H54 (cell line): ENCODE measurements around the gene TCF7L1.

ENCODE experiments used
- DNase-seq: peaks from one replicate; pipeline ENCODE4 v3.0.0; 2011; ENCODE audit warnings: low spot score, mixed read lengths; ENCODE audit not compliant: insufficient read length
- FAIRE-seq: peaks from 3 replicates; lab custom pipeline; 2011; peaks lifted over from hg19 to GRCh38; lab: Jason Lieb, UNC
- POLR2A ChIP-seq: IDR thresholded peaks from 2 replicates; pipeline ENCODE4 v1.6.1; 2011; ENCODE audit warnings: low read depth, mild to moderate bottlenecking, low read length

Gene TCF7L1

DNA sequence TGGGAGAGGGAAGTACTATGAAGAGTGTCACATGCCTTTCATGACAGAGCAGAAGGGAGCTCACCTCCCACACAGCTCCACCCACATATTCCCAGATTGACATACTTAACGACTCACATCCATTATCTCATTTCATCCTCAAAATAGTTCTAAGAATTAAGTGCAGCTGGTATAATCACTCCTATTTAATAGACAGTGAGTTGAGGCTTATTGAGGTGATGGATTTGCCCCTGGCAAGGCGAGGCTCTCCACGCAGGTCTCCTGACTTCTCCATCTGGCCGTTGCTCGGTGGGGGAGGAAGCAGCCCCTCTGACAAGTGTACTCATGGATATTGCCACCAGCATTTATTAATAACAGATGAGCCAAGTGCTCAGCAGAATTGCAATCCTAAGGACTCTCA lies 113.2 kb downstream of the TCF7L1 start:
- no peak for TF ChIP-seq POLR2A
- DNase-seq (no peak), FAIRE-seq (no peak)

DNA sequence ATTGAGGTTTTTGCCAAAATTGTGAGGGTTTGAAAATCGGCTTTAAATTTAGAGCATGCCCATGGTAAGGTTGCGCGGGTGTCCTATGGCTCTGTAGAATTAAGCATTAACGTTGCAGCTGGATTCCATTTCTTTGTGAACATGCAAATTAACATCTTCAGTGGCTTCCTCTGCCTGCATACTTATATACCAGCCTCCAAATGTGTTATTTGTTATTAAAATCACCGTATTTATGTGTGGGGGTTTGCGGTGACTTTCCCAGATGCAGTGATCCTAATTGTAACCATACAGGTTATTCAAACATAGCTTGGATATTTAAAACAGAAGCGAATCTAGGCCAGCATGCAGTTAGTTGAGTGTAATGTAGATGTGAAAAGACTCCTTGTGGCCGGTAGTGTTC lies 114.4 kb downstream of the TCF7L1 start:
- FAIRE-seq, result no peak
- TF ChIP-seq POLR2A, result no peak
- DNase-seq, result no peak

DNA sequence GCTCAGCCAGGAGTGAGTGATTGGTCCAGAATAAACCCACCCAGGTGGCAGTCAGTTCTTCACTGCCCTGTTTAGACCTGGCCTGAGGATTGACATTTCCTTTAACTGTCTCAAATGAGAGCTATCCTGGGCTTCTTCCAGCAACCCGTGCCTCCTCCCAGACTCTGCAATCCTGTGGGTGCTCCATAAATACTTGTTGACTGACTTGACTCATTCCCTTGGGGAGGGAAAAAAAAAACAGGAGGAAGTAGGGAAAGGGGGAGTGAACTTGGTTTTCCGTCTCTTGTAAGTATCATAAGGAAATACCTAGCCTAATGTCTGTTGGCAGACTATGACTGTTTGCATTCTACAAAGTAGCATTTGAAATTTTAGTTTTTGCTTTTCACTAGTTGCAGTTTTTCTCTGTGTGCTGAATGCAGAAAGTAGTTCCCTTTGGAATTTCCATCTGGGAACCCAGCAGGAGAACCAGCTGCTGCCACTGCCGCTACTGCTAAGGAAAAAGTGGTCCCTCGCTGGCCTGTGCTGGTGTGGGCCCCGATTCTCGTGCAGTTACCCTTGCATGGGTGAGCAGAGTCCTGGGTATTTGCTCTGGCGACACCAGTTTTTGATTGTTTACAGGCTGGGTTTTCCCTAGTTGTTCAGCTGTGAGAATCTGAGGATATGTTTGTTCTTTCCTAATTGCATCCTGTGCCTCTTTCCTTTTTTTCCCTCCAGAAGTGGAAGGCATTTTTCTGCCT lies 115.7 kb downstream of the TCF7L1 start:
- DNase-seq (peak; percentile 64), FAIRE-seq (peak; percentile 60)
- no peak for TF ChIP-seq POLR2A

DNA sequence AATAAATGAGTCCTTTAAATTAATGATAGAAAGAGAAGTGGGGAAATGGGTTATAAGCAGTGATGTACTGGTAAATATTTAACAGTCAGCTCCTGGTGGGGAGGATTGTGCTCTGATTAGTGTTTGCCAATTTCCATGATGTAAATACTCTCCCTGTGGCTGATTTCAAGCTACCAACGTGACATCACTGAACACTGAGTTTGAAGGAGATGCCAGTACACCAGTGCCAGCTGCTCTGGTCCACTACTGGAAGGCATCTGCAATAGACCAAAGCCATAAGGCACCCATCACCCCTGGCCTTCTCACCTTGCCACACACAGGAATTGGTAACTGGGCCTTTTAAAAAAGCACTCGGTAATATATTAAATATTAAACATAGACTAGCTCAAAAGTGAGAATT lies 116.9 kb downstream of the TCF7L1 start:
- FAIRE-seq (no peak), DNase-seq (no peak)
- TF ChIP-seq POLR2A, result no peak

DNA sequence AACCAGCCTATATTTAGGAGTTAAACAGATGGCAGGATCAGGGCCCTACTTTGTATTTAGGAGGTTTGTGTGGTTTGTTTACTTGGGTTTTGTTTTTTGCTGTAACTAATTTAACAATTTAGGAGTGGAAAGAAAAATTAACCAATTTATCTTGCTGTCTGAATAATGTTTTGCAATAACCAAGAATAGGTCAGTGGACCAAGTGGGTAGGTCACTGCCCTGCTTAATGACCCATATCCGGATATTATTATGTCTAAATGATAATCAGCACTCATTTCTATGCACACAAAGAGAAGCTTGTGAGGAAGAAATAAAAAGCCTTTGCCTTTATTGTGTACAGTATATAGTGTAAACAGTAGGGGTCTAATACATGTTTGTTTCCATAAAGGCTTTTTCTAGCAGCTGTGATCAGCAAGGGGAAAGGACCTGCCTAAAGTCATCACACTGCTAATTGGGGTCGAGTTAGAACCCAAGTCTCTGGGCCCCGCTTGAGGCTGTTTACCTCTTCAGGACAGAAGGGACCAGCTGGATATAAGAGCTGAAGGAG lies 118.0 kb downstream of the TCF7L1 start:
- no peak for TF ChIP-seq POLR2A
- DNase-seq (no peak), FAIRE-seq (no peak)

DNA sequence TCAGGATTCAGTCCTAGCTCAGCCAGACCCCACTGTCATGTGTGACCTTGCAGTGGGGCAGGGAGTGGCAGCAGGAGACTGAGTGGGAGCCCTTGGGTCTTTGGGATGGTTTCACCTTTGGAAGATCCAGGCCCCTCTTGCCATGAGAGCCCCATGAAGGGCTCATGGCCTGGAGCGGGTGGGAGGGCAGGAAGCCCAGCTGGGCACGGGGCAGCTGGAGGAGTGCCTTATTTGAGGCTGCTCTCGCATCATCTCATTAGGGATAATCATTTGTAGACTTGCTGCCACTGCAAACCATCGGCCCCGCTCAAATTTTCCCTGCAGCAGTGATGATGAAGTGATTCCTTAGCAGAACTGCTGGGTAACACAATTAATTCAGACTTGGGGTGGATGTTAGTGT lies 120.7 kb downstream of the TCF7L1 start:
- TF ChIP-seq POLR2A, result no peak
- FAIRE-seq (no peak), DNase-seq (no peak)

DNA sequence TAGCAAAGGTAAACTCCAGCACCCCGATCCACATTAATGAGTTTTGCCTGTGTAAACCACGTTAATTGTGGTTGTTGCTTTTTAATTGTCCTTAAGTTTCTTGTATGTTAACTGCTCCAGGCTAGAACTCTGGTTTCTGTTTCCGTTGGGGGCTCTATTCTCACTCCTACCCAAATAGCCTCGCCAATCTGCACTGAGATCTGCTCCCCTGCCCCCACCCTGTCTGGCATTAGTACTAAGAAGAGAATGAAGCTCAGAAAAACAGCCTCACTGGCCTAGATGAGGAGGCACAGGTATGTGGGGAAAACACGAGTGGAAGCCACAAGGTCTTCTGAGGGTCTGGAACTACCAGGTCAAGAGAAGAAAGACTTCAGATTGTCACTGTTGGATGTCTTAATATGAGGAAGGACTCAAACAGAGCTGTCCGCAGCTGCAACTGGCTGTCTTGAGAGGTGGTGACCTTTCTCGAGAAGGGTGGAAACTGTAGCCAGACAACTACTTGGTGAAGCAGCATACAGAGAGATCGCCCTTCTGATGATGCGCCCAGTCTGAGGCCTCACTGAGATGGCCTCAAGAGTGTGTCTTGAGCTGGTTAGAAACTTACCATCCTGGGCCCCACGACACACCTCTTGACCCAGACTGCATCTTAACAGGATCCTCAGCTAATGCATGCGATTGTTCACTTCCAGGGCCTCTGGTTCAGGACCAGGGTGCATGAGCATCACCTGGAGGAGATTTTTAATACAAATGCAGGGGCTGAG lies 121.5 kb downstream of the TCF7L1 start:
- FAIRE-seq (no peak), DNase-seq (no peak)
- no peak for TF ChIP-seq POLR2A

DNA sequence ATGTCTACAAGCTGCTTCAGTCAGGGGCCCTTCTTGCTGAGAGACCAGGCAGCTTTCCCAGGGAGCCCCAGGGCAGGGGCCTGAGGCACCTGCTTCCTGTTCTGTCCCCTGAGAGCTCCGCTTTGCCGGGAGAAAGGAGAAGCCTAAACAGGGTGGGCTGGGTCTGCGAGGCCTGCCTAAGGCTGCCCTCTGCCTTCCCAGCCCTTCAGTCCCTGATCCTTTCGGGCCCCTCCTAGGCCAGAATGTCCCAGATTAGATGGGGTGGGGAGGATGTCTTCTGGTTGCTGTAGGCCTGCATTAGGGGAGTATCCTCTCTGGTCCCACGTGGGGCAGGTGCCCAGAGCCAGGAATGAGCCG lies 122.2 kb downstream of the TCF7L1 start:
- FAIRE-seq (no peak), DNase-seq (no peak)
- no peak for TF ChIP-seq POLR2A

DNA sequence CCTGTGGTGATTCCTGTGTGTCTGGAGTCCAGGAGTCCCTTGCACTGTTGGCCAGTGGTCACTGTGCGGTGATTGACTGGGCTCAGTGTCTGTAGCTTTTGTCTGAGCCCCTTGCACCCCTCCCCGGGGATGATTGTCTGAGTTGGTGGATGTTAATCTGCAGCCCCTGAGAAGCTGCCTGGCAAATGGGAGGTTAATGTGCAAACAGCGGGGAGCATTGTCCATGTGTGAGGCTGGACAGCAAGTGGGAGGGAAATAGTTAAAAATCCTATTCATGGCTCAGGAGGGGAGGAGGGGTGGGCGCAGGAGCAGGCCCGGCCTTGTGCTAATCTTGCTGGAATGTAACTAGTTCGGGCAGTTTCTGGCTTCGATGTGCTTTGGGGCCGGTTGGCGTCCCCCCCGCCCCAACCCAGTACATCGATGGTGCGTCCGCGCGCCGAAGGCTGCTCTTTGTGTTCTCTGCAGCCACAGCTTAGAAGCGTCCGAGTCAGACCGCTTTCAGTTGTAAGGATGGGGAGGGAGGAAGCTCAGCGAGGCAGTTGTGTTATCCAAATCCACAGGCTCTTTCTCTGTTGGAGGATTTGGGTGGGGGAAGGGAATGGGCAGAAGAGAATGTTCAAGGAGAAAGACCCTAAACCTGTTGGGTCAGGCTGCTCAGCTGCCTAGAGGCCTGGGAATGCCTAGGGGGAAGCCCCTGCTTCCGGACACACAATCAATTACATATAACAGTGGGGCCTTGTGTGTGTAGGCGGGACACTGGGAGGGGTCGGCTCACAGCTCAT lies 122.8 kb downstream of the TCF7L1 start:
- FAIRE-seq (no peak), DNase-seq (no peak)
- TF ChIP-seq POLR2A, result no peak

DNA sequence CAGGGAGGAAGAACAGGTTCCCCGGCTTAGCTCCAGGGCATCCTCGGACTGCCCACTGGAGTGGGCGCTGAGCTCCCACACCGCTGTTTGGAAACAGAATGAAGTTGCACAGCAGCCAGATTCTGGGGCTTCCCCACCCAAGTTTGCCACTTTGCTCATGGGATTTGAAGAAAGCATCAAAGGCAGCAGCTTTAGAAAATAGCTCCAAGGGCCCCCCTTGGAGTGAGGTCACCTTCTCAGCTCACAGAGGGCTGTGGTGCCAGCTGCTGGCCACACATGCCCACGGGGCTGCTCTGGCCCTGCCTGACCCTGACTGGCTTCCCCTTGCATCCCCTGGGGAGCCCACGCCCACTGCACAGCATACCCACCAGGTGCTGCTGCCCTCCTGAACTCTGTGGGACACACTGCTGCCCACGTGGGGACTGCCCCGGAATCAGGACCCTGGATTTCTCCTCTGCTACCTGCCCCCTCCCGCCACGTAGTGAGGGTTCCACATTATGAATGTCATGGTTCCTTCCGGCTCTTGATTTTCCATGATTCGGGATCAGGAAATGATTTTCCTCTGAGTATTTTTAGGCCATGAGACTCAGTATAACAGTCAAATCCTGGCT lies 124.3 kb downstream of the TCF7L1 start:
- no peak for DNase-seq

DNA sequence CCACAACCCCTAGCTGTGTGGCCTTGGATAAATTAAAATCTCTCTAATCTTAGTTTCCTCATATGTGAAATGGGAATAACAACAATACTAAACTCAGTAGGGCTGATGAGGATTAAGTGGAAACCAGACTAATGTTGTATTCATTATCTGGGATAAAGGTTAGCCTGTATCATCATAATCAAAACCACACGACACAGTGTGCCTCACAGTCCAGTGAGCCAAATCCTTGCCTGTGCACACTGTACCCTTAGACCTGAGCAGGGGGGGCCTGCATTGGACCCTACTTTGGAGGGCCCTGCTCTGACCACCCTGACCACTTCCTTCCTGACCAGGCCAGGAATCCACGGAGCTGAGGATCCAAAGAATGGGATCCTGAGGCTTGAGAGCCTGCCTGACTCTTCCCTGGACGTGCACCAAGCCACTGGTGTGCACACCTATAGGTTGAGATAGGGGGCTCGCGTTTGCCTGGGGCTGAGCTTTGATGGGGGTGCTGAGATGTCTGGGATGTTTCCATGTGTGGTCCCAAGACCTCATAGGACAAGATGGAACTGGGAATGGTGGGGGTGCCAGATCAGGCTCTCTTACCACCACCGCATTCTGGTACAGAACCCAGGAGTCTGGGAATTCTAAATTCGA lies 124.9 kb downstream of the TCF7L1 start:
- FAIRE-seq, result no peak
- no peak for TF ChIP-seq POLR2A
- no peak for DNase-seq

More for the DNA sequence above, 124.3 kb downstream of the TCF7L1 start:
- FAIRE-seq, result no peak
- TF ChIP-seq POLR2A, result no peak

DNA sequence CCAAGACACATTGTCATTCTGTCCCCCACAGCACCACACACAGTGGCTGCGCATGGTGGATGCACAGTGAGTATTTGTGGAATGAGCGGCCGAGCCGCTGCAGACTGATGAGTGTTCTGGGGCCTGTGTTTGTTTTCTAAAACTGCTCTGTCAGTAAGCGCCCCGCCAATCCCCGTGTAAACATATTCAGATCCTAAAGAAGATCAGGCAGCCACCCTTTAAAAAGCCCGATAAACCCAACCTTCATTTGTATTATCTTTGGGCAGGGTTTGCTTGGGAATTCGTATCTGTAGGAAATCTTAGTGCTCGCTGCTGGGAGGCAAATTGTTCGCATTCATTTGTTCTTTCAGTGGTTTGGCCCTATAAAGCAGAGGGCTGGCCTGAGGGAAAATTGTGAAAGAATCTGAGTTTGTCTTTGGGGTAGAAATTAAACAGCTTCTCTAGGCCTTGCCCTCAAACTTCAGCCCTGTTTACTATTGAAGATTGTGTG lies 126.0 kb downstream of the TCF7L1 start:
- DNase-seq (no peak), FAIRE-seq (no peak)
- TF ChIP-seq POLR2A, result no peak

DNA sequence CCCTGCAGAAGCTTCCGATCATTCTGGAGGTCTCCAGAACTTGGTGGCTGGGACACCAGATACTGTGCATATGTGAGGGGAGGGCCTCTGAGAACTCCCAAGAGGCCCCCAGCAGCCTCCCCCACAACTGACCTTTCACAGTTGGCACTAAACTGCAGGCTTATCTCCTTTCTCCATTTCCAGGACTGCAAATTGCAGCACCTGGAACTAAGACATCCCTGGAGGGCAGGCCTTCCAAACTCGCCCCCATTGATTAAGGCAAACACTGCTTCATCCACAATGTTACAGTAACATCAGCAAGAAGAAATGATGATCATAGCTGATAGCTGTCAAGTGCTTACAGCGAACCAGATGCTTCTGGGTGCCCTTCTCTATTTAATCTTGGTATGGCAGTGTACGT lies 126.7 kb downstream of the TCF7L1 start:
- TF ChIP-seq POLR2A, result no peak
- FAIRE-seq (no peak), DNase-seq (no peak)
